Suprapubic skin (tissue), 4 donors: Measurements from ENCODE around the gene HOXB7.

Source experiments
- EP300 ChIP-seq: sonication (generic); formaldehyde crosslinking; IDR thresholded peaks from one replicate; pipeline ENCODE4 v1.6.1; 2017; ENCODE audit warnings: antibody characterized with exemption
- POLR2A ChIP-seq, 2 donors: fragments of 450-650 bp; IDR thresholded peaks; one replicate each; pipeline ENCODE4 v1.6.1; 2017; ENCODE audit warnings: antibody characterized with exemption in 2 of 2, mild to moderate bottlenecking in 2 of 2, moderate library complexity in 2 of 2
- POLR2AphosphoS5 ChIP-seq, 3 donors: sonication (generic); formaldehyde crosslinking; IDR thresholded peaks; one replicate each; pipeline ENCODE4 v1.6.1; 2017; ENCODE audit warnings: antibody characterized with exemption in 3 of 3
- TF ChIP-seq, protein P1 (sequence below), 2 donors: fragments of 200-600 bp in 1 of 2; fragments of 450-650 bp in 1 of 2; sonication (generic) in 1 of 2; IDR thresholded peaks; one replicate each; pipeline ENCODE4 v1.5.1; 2016 to 2019; ENCODE audit warnings: antibody characterized with exemption in 2 of 2, mild to moderate bottlenecking in 1 of 2, moderate library complexity in 1 of 2

DNA sequence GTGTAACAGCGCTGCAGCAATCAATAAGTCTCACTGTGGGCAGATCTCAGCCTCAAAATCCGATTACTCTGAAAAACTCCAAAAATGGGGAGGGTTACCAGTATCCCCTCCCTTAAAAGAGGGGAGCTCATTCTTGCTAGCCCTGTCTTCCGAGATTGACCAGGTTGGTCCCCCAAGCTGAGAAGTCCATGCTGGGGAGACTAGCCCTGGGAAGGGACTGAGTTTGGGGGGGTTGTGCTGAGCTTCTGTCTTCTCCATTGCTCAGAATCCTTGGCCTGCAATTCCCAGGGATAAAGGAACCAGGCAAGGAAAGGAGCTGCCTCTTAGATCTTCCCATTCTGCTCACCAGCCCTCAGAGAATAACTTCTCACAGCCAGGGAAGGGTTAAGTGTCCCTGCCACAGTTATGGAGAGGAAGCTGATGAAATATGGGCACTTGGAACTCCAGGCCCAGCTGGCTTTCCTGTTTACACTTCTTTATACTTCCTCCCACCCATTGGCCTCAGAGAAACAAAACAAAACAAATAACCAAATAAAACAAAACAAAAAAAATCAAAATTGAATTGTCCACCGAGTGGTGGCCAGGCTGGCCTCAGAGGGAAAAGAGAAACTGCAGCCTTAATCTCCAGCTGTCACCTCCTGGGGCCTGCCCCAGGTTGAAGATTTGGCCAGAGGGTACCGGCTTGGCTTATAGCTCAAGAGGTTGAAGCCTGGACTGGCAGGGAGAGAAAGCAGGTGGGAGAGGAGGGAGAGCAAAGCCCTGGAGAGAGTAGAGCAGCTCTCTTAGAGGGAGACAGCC, 23.3 kb downstream of the HOXB7 start:
- TF ChIP-seq, protein P1, sequence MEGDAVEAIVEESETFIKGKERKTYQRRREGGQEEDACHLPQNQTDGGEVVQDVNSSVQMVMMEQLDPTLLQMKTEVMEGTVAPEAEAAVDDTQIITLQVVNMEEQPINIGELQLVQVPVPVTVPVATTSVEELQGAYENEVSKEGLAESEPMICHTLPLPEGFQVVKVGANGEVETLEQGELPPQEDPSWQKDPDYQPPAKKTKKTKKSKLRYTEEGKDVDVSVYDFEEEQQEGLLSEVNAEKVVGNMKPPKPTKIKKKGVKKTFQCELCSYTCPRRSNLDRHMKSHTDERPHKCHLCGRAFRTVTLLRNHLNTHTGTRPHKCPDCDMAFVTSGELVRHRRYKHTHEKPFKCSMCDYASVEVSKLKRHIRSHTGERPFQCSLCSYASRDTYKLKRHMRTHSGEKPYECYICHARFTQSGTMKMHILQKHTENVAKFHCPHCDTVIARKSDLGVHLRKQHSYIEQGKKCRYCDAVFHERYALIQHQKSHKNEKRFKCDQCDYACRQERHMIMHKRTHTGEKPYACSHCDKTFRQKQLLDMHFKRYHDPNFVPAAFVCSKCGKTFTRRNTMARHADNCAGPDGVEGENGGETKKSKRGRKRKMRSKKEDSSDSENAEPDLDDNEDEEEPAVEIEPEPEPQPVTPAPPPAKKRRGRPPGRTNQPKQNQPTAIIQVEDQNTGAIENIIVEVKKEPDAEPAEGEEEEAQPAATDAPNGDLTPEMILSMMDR (IDR thresholded peaks at IDR 0.05) = no peak
- TF ChIP-seq POLR2A (IDR thresholded peaks at IDR 0.05) (no peak), POLR2AphosphoS5 (IDR thresholded peaks at IDR 0.05) (no peak), EP300 (no peak)
